Keratinocyte (primary cell): ENCODE measurements around the gene ARHGAP6. TPM values are rescaled to one million over a fixed set of nuclear protein-coding genes. Genes with fewer than 3 reads are reported as not detected.
"Not testable (repeated sequence)": the region's sequence is repeated elsewhere in the genome, so short reads cannot be mapped to it uniquely, and the experiment has no call there.

Source experiments
- DNase-seq: peaks from one replicate; pipeline ENCODE4 v3.0.0-alpha.2; 2011; ENCODE audit warnings: low read depth, missing footprints, low spot score
- FAIRE-seq: peaks from 2 replicates; lab custom pipeline; 2011; peaks lifted over from hg19 to GRCh38; lab: Jason Lieb, UNC
- H2AFZ ChIP-seq: 2 replicates; pipeline ENCODE4 v1.6.0; 2012; ENCODE audit warnings: low read length, control low read depth, inconsistent platforms; ENCODE audit not compliant: control insufficient read depth
- H3K27ac ChIP-seq: 2 replicates; pipeline ENCODE4 v1.5.1; 2011; ENCODE audit warnings: low read length; ENCODE audit not compliant: control insufficient read depth, insufficient read depth
- H3K27me3 ChIP-seq: 3 replicates; pipeline ENCODE4 v1.6.0; 2011; ENCODE audit warnings: low read length; ENCODE audit not compliant: control insufficient read depth, insufficient read depth; ENCODE audit errors: extremely low read depth
- H3K36me3 ChIP-seq, 2 experiments: 2 replicates in 1 of 2; 3 replicates in 1 of 2; pipeline ENCODE4 v1.5.1; 2011; ENCODE audit warnings: low read length in 2 of 2, mild to moderate bottlenecking in 1 of 2; ENCODE audit not compliant: control insufficient read depth in 2 of 2, insufficient read depth in 2 of 2; ENCODE audit errors: extremely low read depth in 1 of 2
- H3K4me1 ChIP-seq: 3 replicates; pipeline ENCODE4 v1.5.1; 2011; ENCODE audit warnings: low read length; ENCODE audit not compliant: control insufficient read depth, insufficient read depth; ENCODE audit errors: extremely low read depth
- H3K4me2 ChIP-seq: 3 replicates; pipeline ENCODE4 v1.6.0; 2011; ENCODE audit warnings: low read depth, low read length; ENCODE audit not compliant: control insufficient read depth, insufficient read depth; ENCODE audit errors: extremely low read depth
- H3K4me3 ChIP-seq, 3 experiments: fragments of 200-600 bp in 1 of 3; sonication (generic) in 1 of 3; 2 replicates in 2 of 3; 3 replicates in 1 of 3; pipeline ENCODE4 v1.5.1; 2011 to 2016; ENCODE audit warnings: low read length in 3 of 3, mild to moderate bottlenecking in 3 of 3, control low read depth in 2 of 3, inconsistent platforms in 1 of 3, low read depth in 1 of 3, mixed read lengths in 1 of 3, mixed run types in 1 of 3, moderate library complexity in 1 of 3; ENCODE audit not compliant: control insufficient read depth in 2 of 3, insufficient read depth in 2 of 3; ENCODE audit errors: extremely low read depth in 1 of 3
- H3K79me2 ChIP-seq: 2 replicates; pipeline ENCODE4 v1.6.0; 2012; ENCODE audit warnings: low read length; ENCODE audit not compliant: control insufficient read depth, insufficient read depth
- H3K9ac ChIP-seq: 3 replicates; pipeline ENCODE4 v1.6.0; 2011; ENCODE audit warnings: low read length; ENCODE audit not compliant: control insufficient read depth, insufficient read depth; ENCODE audit errors: extremely low read depth
- H3K9me1 ChIP-seq: 3 replicates; pipeline ENCODE4 v1.6.0; 2011; ENCODE audit warnings: low read length; ENCODE audit not compliant: control insufficient read depth, insufficient read depth; ENCODE audit errors: extremely low read depth
- H3K9me3 ChIP-seq: 2 replicates; pipeline ENCODE4 v1.5.1; 2012; ENCODE audit warnings: low read depth, low read length; ENCODE audit not compliant: control insufficient read depth
- H4K20me1 ChIP-seq: 3 replicates; pipeline ENCODE4 v1.6.0; 2011; ENCODE audit warnings: low read length; ENCODE audit not compliant: control insufficient read depth, insufficient read depth; ENCODE audit errors: extremely low read depth
- CTCF ChIP-seq, 3 experiments: IDR thresholded peaks in 1 of 3; conservative IDR thresholded peaks in 1 of 3; optimal IDR thresholded peaks in 1 of 3; 2 replicates in 2 of 3; 3 replicates in 1 of 3; pipeline versions ENCODE3 to v1.5.1; 2011; ENCODE audit warnings: low read length in 3 of 3, mild to moderate bottlenecking in 3 of 3, moderate library complexity in 2 of 3, control low read depth in 1 of 3, inconsistent platforms in 1 of 3; ENCODE audit not compliant: insufficient read depth in 2 of 3; ENCODE audit errors: extremely low read depth in 1 of 3
- EZH2 ChIP-seq: IDR thresholded peaks from one replicate; pipeline ENCODE4 v1.6.1; 2012; ENCODE audit warnings: inconsistent platforms, mild to moderate bottlenecking, low read length, moderate library complexity
- dilution Hi-C: fragments of 300-500 bp; cut with MboI; formaldehyde crosslinking; loops from one replicate; pipeline ENCODE4 v1.7.0; 2020; ENCODE audit warnings: low sequenced_read_pairs; ENCODE audit not compliant: extremely low pct_ligation_motif_present
- polyA plus RNA-seq, 5 experiments: library from polyadenylated mRNA; depleted of rRNA in 3 of 5; stranded (reverse) in 3 of 5; stranded (forward) in 1 of 5; unstranded in 1 of 5; fragments of >200 nt; gene quantifications; 1 replicate in 1 of 5; 2 replicates in 3 of 5; 3 replicates in 1 of 5; pipeline versions ENCODE4 v1.2.1 to v1.2.3, GENCODE V29; 2011 to 2012; ENCODE audit warnings: missing spikeins in 2 of 5, low read depth in 1 of 5, low replicate concordance in 1 of 5

ARHGAP6 gene
- polyA plus RNA-seq, 1 donor (not counting 4 experiments of a cell fraction or from before 2014, with no cell fraction given): 0.01 TPM

GRCh38 chrX:11499076-11500044, 166.4 kb downstream of the ARHGAP6 start:
- no peak overlapping the region for H3K27ac ChIP-seq
- H3K4me2 ChIP-seq: no peak overlapping the region
- no peaks in the 10 kb centered on the region for H3K36me3 ChIP-seq
- H3K9me3 ChIP-seq: no peaks in the 10 kb centered on the region
- TF ChIP-seq CTCF (optimal IDR thresholded peaks at IDR 0.05 in 1 of 3, IDR thresholded peaks at IDR 0.05 in 1 of 3, conservative IDR thresholded peaks at IDR 0.05 in 1 of 3; ENCODE audit: extremely low read depth in 1 of 3, insufficient read depth in 2 of 3, low read length in 3 of 3) (no peak), EZH2 (no peak)
- no peaks in the 10 kb centered on the region for H3K79me2 ChIP-seq
- H3K4me1 ChIP-seq: no peaks in the 10 kb centered on the region
- DNase-seq (no peak), FAIRE-seq (no peak)
- H2AFZ ChIP-seq: no peak overlapping the region
- dilution Hi-C loops: no loop called here
- no peaks in the 10 kb centered on the region for H3K27me3 ChIP-seq
- H3K4me3 ChIP-seq: no peak overlapping the region
- no peaks in the 10 kb centered on the region for H4K20me1 ChIP-seq
- H3K9me1 ChIP-seq: no peaks in the 10 kb centered on the region
- H3K9ac ChIP-seq: no peak overlapping the region

GRCh38 chrX:11491375-11491774, 174.3 kb downstream of the ARHGAP6 start:
- dilution Hi-C loops: not testable (repeated sequence)

More at GRCh38 chrX:11491375-11491774, 174.3 kb downstream of the ARHGAP6 start:
- H3K27me3 ChIP-seq, H3K4me2 ChIP-seq, H3K9me1 ChIP-seq, H4K20me1 ChIP-seq, DNase-seq, H3K79me2 ChIP-seq, H3K36me3 ChIP-seq, H3K4me1 ChIP-seq, H3K4me3 ChIP-seq, H3K27ac ChIP-seq, H3K9me3 ChIP-seq, FAIRE-seq, H2AFZ ChIP-seq, H3K9ac ChIP-seq: not testable (repeated sequence)
